ENCODE measurements around the gene CCDC78.
A peak's percentile ranks its signal among the peaks of the same experiment; 100 is the strongest.

The CCDC78 gene

DNA sequence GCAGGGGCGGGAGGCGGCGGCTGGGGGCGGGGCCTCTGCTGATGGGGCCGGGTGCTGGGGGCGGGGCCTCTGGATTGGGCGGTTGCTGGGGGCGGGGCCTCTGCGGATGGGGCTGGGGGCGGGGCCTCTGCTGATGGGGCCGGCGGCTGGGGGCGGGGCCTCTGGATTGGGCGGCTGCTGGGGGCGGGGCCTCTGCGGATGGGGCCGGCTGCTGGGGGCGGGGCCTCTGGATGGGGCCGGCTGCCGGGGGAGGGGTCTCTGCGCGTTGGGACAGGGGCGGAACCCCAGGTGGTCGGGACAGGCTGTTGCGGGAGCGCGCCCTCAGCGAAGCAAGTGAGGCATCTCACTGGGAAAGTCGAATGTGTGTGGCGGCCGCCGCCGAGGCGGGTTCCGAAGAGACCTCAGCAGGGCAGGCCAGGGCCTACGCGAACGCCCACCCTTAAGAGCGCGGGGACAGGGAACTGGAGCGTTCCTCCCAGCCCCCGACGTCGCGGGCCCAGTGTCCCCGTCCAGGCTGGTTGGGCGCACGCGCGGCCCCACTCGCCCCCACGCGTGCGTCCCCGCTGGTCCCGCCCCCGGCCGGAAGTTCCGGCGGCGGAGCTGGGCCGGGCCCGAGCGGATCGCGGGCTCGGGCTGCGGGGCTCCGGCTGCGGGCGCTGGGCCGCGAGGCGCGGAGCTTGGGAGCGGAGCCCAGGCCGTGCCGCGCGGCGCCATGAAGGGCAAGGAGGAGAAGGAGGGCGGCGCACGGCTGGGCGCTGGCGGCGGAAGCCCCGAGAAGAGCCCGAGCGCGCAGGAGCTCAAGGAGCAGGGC, 46.2 kb downstream of the CCDC78 start, which contains the start of gene STUB1:
Gene STUB1 (plus strand): TSS at position 597 of the 811 bp plus-strand sequence. CDS start 116 bp downstream, at position 713.
- peak; percentile 66 to 77 for DNase-seq (ENCODE audit: low read depth in 2 of 2, low spot score in 1 of 2)

DNA sequence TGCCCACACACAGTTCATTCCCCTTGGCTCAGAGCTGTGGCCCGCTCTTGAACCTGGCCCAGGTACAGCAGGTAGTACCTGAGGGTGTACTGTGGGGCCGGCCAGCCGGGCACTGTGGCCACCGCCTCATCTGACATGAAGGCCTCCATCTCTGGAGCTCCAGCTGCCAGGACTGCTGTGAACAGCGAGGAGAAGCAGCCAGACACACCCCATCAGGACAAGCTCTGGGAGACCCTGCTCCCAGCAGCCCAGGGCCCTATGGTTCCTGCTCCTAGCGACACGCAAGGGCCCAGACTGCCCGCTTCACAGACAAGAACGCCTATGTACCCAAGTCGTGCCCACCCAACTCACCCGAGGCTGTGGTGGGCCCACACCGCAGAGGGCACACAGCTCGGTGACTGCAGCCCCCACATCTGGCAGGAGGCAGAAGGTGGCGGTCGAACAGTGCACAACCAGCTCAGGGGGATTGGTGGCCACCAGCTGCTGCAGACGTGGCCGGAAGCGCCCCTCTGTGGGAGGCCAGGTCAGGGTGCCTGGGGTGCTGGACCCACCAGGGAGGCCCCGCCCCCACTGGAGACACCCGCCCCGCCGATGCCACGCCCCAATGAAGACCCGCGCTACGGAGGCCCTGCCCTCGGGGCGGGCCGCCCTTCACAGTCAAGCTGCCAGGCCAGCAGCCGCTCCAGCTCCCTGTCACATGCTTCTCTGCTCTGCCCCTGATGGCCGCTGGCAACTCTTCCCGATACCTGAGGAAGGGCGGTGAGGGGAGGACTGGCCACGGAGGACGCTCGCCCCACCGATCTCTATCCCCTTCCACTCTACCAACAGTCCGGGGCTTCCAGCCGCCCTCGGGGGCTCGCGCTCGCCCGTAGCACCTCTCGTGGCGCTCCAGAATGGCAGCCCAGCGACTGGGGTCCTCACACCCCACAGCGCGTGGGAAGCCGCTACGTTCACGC, 47.1 kb downstream of the CCDC78 start:
- peak in 1 of 2 donors; percentile 24 for DNase-seq (ENCODE audit: low read depth in 2 of 2, low spot score in 1 of 2)

DNA sequence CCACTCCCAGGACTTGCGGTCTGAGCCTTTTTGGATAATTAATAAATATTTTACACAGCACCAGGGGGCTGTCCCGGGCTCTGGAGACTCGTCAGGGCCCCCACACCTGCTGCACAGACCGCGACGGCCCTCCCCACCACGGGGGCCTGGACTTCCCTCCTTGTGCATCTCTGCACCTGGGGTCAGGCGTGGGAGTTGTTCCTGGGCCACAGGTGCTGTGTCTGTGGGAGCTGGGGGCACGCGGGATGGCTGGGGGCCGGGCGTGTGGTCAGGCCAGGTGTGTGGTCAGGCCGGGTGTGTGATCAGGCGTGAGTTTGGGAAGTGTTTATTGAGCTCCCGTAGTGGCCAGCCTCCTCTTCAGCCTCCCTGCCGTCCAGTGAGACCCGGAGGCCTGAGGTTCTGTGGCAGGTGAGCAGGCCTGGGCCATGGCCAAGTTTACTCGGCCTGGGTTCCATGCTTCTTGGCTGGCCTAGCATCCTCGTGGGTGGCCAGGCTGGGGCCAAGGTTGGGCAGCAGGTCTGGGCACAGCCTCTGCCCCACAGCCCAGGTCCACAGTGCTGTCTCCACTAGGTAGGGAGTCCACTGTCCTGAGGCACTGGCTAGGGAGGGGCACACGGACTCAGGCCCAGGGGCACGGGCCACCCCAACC, 47.9 kb downstream of the CCDC78 start:
- DNase-seq (ENCODE audit: low read depth in 2 of 2, low spot score in 1 of 2) = no peak

DNA sequence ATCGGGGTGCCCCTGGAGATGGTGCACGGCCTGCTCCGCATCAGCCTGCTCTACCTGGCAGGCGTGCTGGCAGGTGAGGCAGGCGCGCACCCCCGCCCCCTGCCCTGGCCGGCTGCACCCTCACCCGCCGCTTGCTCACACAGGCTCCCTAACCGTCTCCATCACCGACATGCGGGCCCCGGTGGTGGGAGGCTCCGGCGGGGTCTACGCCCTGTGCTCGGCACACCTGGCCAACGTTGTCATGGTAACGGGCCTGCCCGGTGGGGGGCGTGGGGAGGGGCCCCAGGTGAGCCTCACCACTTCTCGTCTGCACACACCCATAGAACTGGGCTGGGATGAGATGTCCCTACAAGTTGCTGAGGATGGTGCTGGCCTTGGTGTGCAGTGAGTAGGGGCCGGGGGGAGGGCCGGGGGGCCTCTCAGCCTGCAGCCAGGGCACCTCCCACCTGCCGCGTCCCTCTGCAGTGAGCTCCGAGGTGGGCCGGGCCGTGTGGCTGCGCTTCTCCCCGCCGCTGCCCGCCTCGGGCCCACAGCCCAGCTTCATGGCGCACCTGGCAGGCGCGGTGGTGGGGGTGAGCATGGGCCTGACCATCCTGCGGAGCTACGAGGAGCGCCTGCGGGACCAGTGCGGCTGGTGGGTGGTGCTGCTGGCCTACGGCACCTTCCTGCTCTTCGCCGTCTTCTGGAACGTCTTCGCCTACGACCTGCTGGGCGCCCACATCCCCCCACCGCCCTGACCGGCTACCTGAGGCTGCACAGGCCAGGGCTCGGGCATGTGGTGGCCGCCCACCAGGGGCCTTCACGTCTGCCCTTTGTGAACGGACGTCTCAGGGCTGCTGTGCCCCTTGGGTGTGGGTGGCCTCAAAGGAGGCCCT, 48.7 kb downstream of the CCDC78 start:
- DNase-seq (ENCODE audit: low read depth in 2 of 2, low spot score in 1 of 2) = no peak

DNA sequence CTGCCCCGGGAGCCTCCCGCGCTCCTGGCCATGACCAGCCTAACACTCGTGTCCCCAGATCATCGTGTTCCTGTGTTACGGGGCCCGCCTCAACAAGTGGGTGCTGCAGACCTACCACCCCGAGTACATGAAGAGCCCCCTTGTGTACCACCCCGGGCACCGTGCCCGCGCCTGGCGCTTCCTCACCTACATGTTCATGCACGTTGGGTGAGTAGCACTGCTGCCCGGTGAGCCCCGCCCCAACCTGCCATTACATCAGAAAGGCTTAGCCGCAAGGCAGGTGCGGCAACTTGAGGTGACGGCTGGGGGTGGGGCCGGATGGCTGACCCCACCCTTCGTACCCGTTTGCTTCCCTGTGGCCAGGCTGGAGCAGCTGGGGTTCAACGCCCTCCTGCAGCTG, 49.3 kb downstream of the CCDC78 start:
- DNase-seq (ENCODE audit: low read depth in 2 of 2, low spot score in 1 of 2) = no peak

DNA sequence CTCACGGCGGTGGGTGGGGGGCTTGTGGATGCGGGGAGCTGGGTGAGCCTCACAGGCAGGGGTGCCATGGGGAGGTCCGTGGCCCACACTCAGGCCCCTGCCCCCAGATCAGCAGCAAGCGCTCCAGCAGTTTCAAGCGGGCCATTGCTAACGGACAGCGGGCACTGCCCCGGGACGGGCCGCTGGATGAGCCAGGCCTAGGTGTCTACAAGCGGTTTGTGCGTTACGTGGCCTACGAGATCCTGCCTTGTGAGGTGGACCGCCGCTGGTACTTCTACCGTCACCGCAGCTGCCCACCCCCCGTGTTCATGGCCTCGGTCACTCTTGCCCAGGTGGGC, 49.7 kb downstream of the CCDC78 start:
- no peak for DNase-seq (ENCODE audit: low read depth in 2 of 2, low spot score in 1 of 2)

DNA sequence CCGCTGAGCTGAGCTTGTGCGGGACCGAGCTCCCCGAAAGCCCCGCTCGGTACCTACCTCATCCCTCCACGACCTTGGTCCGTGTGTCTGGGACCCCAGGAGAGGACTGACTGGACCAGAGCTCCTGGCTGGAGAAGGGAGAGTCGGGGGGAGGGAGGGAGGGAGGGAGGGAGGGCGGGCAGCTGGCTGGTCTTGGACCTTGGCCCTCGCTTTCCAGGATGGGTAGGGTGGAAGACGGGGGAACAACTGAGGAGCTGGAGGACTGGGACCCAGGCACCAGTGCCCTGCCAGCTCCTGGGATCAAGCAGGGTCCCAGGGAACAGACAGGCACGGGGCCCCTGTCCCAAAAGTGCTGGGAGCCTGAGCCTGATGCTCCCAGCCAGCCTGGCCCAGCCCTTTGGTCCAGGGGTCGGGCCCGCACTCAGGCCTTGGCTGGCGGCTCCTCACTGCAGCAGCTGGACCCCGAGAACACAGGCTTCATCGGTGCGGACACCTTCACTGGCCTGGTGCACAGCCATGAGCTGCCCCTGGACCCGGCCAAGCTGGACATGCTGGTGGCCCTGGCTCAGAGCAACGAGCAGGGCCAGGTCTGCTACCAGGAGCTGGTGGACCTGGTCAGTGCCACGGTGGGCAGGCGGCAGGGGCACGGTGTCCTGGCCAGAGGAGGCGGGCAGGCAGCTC, 50.2 kb downstream of the CCDC78 start:
- no peak for DNase-seq (ENCODE audit: low read depth in 2 of 2, low spot score in 1 of 2)

DNA sequence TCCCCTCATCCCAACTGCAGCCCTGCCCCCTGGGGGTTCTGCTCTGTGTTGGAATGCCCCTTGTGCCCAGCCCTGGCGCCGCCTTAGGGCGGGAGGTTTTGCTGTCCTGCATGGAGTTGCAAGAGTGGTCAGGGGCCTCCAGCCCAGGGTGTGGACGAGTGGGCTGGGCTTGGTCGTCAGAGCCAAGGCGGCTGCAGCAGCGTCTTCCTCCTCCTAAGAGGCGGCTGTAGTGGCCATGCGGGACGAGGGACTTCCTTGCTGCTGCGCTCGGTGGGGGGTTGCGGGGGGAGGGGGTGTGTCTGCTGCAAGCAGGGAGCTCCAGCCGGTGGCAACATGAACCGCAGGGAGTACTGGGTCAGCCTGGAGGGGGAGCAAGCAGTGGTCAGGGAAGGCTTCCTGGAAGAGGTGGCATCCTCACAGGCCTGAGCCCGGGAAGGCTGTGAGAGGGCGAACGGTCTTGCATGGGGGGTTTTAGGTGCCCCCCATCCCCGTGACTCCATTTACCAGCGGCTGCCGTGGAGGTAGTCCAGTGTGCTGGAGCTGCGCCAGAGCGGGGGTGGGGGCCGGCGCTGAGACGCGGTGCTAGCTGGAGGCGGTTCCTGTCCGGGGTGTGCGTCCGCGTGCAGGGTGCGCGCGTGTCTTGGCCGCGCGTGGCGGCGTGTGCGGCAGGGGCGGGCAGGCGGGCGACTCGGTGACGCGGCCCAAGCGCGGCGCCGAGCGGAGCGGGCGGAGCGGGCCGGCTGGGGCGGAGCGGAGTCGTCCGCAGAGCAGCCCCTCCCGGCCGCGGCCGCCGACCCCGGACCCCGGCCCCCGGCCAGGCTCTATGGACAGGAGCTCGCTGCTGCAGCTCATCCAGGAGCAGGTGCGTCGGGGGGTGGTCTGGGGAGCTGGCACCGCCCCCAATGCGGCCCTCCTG, 51.0 kb downstream of the CCDC78 start, which contains the start of gene RHBDL1:
Gene RHBDL1 (plus strand): TSS at position 704 of the 916 bp plus-strand sequence. CDS start 120 bp downstream, at position 824.
- DNase-seq (ENCODE audit: low read depth in 2 of 2, low spot score in 1 of 2) = no peak

DNA sequence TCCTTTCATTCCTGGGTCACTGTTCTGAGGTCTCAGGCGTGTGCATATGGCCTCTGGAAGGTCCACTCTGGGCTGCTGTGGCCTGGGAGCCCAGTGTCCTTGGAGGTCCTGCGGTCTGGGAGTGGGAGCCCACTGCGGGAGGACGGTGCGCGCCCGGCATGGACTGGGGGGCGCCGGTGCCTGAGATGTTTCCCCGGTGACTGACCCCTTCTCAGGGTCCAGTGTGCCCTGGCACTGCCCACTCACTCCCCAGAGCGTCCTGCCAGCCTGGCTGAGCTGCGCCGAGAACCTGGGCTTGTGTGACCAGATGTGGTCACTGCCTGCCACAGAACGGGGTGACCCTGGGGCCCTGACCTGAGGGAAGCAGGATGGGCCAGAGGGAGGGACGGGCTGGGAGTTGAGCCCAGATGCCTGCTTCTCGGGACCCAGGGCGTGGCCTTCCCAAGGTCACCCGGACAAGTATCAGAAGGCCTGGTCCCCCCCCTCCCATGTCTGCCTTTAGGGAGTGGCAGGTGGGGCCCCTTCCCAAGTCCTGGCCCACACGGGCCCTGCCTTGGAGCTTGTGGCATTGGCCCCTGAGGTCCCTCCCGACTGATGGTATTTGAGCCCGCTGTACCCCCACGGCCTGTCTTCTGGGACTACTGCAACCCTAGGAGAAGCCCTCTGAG, 51.9 kb downstream of the CCDC78 start:
- no peak for DNase-seq (ENCODE audit: low read depth in 2 of 2, low spot score in 1 of 2)

DNA sequence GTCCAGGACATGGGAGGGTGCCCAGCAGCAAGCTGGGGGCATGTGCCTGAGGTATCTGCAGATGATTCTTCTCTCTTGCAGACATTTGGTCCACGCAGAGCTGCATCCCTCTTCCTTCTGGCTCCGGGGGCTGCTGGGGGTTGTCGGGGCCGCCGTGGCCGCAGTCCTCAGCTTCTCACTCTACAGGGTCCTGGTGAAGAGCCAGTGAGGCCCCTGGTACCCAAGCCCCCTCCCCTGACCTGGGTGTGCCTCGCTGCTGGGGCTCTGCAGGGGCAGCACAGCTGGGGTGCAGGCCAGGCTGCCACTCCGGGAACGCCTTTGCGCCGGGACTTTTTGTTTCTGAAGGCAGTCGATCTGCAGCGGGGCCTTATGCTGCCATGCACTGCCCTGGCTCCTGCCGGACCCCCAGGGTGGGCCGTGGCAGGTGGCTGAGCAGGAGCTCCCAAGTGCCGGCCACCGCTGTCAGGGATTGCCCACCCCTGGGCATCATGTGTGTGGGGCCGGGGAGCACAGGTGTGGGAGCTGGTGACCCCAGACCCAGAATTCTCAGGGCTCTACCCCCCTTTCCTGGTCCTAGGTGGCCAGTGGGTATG, 52.7 kb downstream of the CCDC78 start:
- DNase-seq (ENCODE audit: low read depth in 2 of 2, low spot score in 1 of 2) = no peak

DNA sequence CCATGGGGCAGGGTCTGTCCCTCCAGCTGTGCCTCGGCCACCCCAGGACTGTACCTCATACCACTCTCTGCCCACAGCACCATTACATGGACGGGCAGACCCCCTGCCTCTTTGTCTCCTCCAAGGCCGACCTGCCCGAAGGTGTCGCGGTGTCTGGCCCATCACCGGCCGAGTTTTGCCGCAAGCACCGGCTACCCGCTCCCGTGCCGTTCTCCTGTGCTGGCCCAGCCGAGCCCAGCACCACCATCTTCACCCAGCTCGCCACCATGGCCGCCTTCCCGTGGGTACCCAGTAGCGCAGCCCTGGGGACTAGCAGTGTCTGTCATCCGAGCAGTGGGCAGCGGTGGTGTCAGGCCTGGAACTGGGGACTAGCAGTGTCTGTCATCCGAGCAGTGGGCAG, 53.4 kb downstream of the CCDC78 start:
- no peak for DNase-seq (ENCODE audit: low read depth in 2 of 2, low spot score in 1 of 2)
